Diencephalon (tissue), 1 donor: ENCODE results near the gene STMN3. TPM values are rescaled to one million over a fixed set of nuclear protein-coding genes. Genes with fewer than 3 reads are reported as not detected.

Source experiments
- small RNA-seq: library from RNA; depleted of rRNA; stranded (forward); fragments of <200 nt; gene quantifications from one replicate; pipeline ENCODE3, GENCODE V24; 2014
- total RNA-seq: library from RNA; depleted of rRNA; stranded (reverse); fragments of >200 nt; gene quantifications from one replicate; pipeline ENCODE4 v1.2.3, GENCODE V29; 2014

STMN3 gene
- total RNA-seq, result 191 TPM

DNA sequence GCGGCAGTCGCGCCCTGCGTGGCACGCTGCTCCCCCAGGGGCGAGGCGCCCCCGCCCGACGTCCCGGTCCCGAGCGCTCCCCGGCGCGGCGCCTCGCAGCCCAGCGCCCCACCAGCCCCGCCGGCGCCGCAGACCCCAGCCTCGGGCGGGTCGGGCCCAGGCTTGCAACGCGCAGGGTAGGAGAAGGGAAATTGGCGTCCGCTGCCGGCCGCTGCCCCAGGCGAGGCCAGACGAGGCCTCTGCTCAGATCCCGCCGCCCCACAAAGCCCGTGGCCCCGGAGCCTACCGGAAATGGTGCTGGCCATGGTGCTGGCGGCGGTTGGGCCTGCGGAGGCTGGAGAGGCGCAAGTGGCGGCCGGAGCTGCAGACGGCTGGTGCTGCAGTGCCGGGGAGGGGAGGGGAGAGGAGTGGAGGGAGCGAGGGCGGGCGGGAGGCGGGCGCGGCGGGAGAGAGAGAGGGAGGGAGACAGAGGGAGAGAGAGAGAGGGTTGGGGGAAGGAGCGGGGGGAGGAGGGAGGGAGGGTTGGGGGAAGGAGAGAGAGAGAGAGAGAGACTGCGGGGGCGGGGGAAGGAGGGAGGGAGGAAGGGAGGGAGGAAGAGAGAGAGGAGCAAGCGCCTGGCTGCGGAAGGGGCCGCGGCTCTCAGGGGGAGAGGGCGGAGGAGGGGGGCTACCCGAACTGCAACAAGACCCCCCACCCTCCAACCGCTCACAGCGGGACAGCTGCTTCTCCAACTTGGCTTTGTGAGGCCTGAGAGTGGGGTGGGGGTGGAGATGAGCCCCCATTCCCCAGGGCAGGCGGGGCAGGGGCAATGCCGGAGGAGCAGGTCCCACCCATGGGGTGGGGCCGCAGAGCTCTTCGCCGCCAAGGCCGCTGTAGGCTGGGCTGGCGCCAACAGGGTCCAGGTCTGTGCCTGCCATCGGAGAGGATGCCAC lies at the start of gene STMN3:
Gene STMN3 (minus strand): TSS at position 384 of the 933 bp plus-strand sequence. CDS start 79 bp downstream, at position 305.

DNA sequence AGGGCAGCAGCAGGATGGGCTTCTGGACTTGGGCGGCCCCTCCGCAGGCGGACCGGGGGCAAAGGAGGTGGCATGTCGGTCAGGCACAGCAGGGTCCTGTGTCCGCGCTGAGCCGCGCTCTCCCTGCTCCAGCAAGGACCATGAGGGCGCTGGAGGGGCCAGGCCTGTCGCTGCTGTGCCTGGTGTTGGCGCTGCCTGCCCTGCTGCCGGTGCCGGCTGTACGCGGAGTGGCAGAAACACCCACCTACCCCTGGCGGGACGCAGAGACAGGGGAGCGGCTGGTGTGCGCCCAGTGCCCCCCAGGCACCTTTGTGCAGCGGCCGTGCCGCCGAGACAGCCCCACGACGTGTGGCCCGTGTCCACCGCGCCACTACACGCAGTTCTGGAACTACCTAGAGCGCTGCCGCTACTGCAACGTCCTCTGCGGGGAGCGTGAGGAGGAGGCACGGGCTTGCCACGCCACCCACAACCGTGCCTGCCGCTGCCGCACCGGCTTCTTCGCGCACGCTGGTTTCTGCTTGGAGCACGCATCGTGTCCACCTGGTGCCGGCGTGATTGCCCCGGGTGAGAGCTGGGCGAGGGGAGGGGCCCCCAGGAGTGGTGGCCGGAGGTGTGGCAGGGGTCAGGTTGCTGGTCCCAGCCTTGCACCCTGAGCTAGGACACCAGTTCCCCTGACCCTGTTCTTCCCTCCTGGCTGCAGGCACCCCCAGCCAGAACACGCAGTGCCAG lies 43.6 kb upstream of the STMN3 start, which contains the start of gene TNFRSF6B:
Gene TNFRSF6B (plus strand): TSS at position 25 of the 729 bp plus-strand sequence. CDS start 116 bp downstream, at position 141.

DNA sequence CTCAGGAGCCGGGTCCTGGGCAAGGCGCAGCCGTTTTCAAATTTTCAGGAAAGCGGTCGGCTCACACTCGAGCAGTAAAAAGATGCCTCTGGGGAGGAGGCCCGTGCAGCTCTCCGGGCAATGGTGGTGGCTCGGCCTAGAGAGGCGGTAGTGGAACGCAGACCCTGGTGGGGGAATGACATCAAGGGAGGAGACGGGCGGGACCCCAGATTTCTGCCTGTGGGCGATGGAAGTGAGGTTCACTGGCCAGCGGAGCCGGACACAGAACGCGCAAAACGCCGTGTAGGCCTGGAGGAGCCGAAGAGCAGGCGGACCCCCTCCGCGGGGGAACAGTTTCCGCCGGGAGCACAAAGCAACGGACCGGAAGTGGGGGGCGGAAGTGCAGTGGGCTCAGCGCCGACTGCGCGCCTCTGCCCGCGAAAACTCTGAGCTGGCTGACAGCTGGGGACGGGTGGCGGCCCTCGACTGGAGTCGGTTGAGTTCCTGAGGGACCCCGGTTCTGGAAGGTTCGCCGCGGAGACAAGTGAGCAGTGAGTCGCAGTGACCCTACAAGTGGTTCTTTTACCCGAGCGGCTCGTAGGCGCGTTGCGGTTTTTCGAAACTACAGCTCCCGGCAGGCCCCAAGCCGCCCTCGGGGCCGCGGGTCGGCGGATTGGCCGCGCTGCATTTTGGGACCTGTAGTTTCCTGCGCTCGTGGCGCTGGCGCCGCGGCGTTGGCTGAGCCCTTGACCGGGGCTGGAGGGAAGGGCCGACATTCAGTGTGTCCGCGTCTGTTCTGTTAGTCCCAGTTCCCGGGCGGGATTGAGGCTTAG lies 4.9 kb upstream of the STMN3 start, which contains the start of gene RTEL1:
Gene RTEL1 (plus strand): TSS at position 376 of the 812 bp plus-strand sequence. CDS start 1,091 bp downstream, outside the sequence.

DNA sequence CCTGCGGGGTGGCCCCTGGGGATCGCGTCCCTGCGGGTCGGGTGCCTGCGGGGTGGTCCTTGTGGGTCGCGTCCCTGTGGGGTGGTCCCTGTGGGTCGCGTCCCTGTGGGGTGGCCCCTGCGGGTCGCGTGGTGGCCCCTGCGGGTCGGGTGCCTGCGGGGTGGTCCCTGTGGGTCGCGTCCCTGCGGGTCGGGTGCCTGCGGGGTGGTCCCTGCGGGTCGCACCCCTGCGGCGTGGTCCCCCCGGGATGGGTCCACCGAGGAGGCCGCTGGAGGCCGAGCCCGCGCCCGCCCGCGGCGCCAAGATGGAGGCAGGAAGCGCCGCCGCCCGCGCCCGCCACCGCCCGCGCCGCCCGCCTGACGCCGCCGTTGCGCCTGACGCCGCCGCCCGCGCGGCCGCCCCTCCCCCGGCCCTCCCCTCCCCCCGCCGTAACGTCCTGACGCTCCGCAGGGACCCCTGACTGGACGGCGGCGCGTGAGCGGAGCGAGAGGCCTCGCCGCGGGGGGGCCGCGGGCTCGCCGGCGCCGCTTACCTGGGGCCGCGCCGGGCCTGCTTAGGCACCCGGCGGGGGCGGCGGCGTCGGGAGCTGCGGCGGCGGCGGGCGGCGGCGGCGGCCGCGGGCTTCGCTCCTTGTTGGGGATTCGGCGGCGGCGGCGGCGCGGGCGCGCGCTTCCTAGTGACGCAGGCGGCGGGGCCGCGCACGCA lies 26.6 kb downstream of the STMN3 start, which contains the start of gene GMEB2:
Gene GMEB2 (minus strand): TSS at position 678 of the 705 bp plus-strand sequence. CDS start 7,704 bp downstream, outside the sequence.

Small RNA genes lying within 50 kb of the gene (small RNA-seq; reads per million reads assigned to genes)
- gene TNFRSF6B, result not detected

Other genes with a start within 250 kb of the STMN3 start
- 188 TPM for gene KCNQ2, start 180.8 kb downstream of the STMN3 start, total RNA-seq
- 313 TPM for gene EEF1A2, start 154.3 kb downstream of the STMN3 start, total RNA-seq
- 66.2 TPM for gene PPDPF, start 132.7 kb downstream of the STMN3 start, total RNA-seq
- gene PTK6, start 116.0 kb downstream of the STMN3 start, total RNA-seq, result not detected
- gene SRMS, start 105.7 kb downstream of the STMN3 start, total RNA-seq, result not detected
- 3.5 TPM for gene FNDC11, start 99.3 kb downstream of the STMN3 start, total RNA-seq
- 5.3 TPM for gene HELZ2, start 79.2 kb downstream of the STMN3 start, total RNA-seq
- 7.8 TPM for gene GMEB2, start 26.3 kb downstream of the STMN3 start, total RNA-seq
- gene RTEL1, start 4.9 kb upstream of the STMN3 start, total RNA-seq, result 8.8 TPM
- gene TNFRSF6B, start 43.2 kb upstream of the STMN3 start, total RNA-seq, result 1.6 TPM
- 26.3 TPM for gene ARFRP1, start 54.6 kb upstream of the STMN3 start, total RNA-seq
- gene ZGPAT, start 54.6 kb upstream of the STMN3 start, total RNA-seq, result 12.0 TPM
- 3.5 TPM for gene LIME1, start 83.2 kb upstream of the STMN3 start, total RNA-seq
- gene SLC2A4RG, start 86.4 kb upstream of the STMN3 start, total RNA-seq, result 4.6 TPM
- gene ZBTB46, start 177.8 kb upstream of the STMN3 start, total RNA-seq, result 20.3 TPM
- not detected for gene ABHD16B, start 208.1 kb upstream of the STMN3 start, total RNA-seq
- gene TPD52L2, start 211.8 kb upstream of the STMN3 start, total RNA-seq, result 30.0 TPM
- 122 TPM for gene DNAJC5, start 241.7 kb upstream of the STMN3 start, total RNA-seq